Astrocyte of the spinal cord (primary cell): Measurements from ENCODE around the gene CTNNB1.

Source experiments
- DNase-seq: peaks from one replicate; pipeline ENCODE4 v3.0.0; 2011; ENCODE audit warnings: low read depth, low spot score
- H3K4me3 ChIP-seq: 2 replicates; pipeline ENCODE4 v1.5.1; 2011; ENCODE audit warnings: low read depth, mild to moderate bottlenecking, low read length, moderate library complexity
- CTCF ChIP-seq: IDR thresholded peaks from 2 replicates; pipeline ENCODE4 v1.5.1; 2012; ENCODE audit warnings: low read depth, mild to moderate bottlenecking, low read length, inconsistent platforms
- in situ Hi-C: cut with HindIII; loops from 2 replicates; pipeline ENCODE4 v1.10.0; 2017; ENCODE audit warnings: low sequenced_read_pairs

CTNNB1 gene

GRCh38 chr3:41190509-41191284 lies 8.6 kb upstream of the CTNNB1 start:
- no peak for DNase-seq
- TF ChIP-seq CTCF: no peak
- no peak overlapping the region for H3K4me3 ChIP-seq
- in situ Hi-C loops: no loop called here

- no peak for TF ChIP-seq CTCF
Measured at GRCh38 chr3:41192885-41193284, 6.4 kb upstream of the CTNNB1 start.

GRCh38 chr3:41193794-41194539 lies 5.3 kb upstream of the CTNNB1 start:
- DNase-seq: no peak
- in situ Hi-C loops: no loop called here
- no peak for TF ChIP-seq CTCF
- no peak overlapping the region for H3K4me3 ChIP-seq

More at GRCh38 chr3:41192885-41193284, 6.4 kb upstream of the CTNNB1 start:
- no peak overlapping the region for H3K4me3 ChIP-seq
- no peak for DNase-seq
- in situ Hi-C loops: no loop called here

- no peak for DNase-seq
- in situ Hi-C loops: no loop called here
- H3K4me3 ChIP-seq: no peak overlapping the region
- TF ChIP-seq CTCF: no peak
Measured at GRCh38 chr3:41194701-41195100, 4.6 kb upstream of the CTNNB1 start.

- no peak for TF ChIP-seq CTCF
- H3K4me3 ChIP-seq: no peak overlapping the region
- in situ Hi-C loops: no loop called here
- no peak for DNase-seq
Measured at GRCh38 chr3:41195946-41196345, 3.4 kb upstream of the CTNNB1 start.

- no peak overlapping the region for H3K4me3 ChIP-seq
- in situ Hi-C loops: no loop called here
- no peak for TF ChIP-seq CTCF
- DNase-seq: no peak
Measured at GRCh38 chr3:41196499-41197410, 2.5 kb upstream of the CTNNB1 start.
